Measurements from ENCODE around the gene TNF.

TNF gene

GRCh38 chr6:31559958-31560696 lies 15.2 kb upstream of the TNF start:
- H3K4me3 ChIP-seq (ENCODE audit: low read length), result no peak overlapping the region
- TF ChIP-seq, protein P1, sequence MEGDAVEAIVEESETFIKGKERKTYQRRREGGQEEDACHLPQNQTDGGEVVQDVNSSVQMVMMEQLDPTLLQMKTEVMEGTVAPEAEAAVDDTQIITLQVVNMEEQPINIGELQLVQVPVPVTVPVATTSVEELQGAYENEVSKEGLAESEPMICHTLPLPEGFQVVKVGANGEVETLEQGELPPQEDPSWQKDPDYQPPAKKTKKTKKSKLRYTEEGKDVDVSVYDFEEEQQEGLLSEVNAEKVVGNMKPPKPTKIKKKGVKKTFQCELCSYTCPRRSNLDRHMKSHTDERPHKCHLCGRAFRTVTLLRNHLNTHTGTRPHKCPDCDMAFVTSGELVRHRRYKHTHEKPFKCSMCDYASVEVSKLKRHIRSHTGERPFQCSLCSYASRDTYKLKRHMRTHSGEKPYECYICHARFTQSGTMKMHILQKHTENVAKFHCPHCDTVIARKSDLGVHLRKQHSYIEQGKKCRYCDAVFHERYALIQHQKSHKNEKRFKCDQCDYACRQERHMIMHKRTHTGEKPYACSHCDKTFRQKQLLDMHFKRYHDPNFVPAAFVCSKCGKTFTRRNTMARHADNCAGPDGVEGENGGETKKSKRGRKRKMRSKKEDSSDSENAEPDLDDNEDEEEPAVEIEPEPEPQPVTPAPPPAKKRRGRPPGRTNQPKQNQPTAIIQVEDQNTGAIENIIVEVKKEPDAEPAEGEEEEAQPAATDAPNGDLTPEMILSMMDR (IDR thresholded peaks at IDR 0.05; ENCODE audit: insufficient read depth, low read depth, low read length, missing control alignments), result no peak
- peak; percentile 51 for DNase-seq (ENCODE audit: low read depth)

- no peak for DNase-seq (ENCODE audit: low read depth)
- no peak overlapping the region for H3K4me3 ChIP-seq (ENCODE audit: low read length)
- TF ChIP-seq, protein P1 (IDR thresholded peaks at IDR 0.05; ENCODE audit: insufficient read depth, low read depth, low read length, missing control alignments), result no peak
Measured at GRCh38 chr6:31560697-31561058, 14.7 kb upstream of the TNF start.

GRCh38 chr6:31567531-31568370 lies 7.6 kb upstream of the TNF start:
- H3K4me3 ChIP-seq (ENCODE audit: low read length), result no peak overlapping the region
- no peak for DNase-seq (ENCODE audit: low read depth)
- TF ChIP-seq, protein P1 (IDR thresholded peaks at IDR 0.05; ENCODE audit: insufficient read depth, low read depth, low read length, missing control alignments), result no peak

- H3K4me3 ChIP-seq (ENCODE audit: low read length), result no peak overlapping the region
- no peak for DNase-seq (ENCODE audit: low read depth)
- TF ChIP-seq, protein P1 (IDR thresholded peaks at IDR 0.05; ENCODE audit: insufficient read depth, low read depth, low read length, missing control alignments), result no peak
Measured at GRCh38 chr6:31568537-31568961, 6.8 kb upstream of the TNF start.

GRCh38 chr6:31569861-31570536 lies 5.4 kb upstream of the TNF start:
- no peak overlapping the region for H3K4me3 ChIP-seq (ENCODE audit: low read length)
- TF ChIP-seq, protein P1 (IDR thresholded peaks at IDR 0.05; ENCODE audit: insufficient read depth, low read depth, low read length, missing control alignments), result no peak
- DNase-seq (ENCODE audit: low read depth), result no peak

DNA sequence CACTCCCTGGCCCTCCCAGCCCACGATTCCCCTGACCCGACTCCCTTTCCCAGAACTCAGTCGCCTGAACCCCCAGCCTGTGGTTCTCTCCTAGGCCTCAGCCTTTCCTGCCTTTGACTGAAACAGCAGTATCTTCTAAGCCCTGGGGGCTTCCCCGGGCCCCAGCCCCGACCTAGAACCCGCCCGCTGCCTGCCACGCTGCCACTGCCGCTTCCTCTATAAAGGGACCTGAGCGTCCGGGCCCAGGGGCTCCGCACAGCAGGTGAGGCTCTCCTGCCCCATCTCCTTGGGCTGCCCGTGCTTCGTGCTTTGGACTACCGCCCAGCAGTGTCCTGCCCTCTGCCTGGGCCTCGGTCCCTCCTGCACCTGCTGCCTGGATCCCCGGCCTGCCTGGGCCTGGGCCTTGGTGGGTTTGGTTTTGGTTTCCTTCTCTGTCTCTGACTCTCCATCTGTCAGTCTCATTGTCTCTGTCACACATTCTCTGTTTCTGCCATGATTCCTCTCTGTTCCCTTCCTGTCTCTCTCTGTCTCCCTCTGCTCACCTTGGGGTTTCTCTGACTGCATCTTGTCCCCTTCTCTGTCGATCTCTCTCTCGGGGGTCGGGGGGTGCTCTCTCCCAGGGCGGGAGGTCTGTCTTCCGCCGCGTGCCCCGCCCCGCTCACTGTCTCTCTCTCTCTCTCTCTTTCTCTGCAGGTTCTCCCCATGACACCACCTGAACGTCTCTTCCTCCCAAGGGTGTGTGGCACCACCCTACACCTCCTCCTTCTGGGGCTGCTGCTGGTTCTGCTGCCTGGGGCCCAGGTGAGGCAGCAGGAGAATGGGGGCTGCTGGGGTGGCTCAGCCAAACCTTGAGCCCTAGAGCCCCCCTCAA lies 3.1 kb upstream of the TNF start, which contains the start of gene LTA:
LTA (plus strand) TSS at position 249 of the 871 bp plus-strand sequence; CDS start at position 703, 454 bp downstream.
- TF ChIP-seq, protein P1 (IDR thresholded peaks at IDR 0.05; ENCODE audit: insufficient read depth, low read depth, low read length, missing control alignments), result no peak
- DNase-seq (ENCODE audit: low read depth), result no peak
- no peak within 1 kb of the TSS for H3K4me3 ChIP-seq (ENCODE audit: low read length)

Measured in epithelial cell of esophagus (primary cell).